Activated CD4-positive, alpha-beta T cell treated with anti-CD3 and anti-CD28 coated beads, Interleukin-10, Interleukin-2, amounts not matched to agents 100 ng/mL and 50 ng/mL, durations not matched to agents 16 hours and 8 hours (primary cell): ENCODE results near the gene NR1H3.

Experiments used
- DNase-seq: peaks from one replicate; pipeline ENCODE4 v3.0.0-alpha.2; 2020

Gene NR1H3

DNA sequence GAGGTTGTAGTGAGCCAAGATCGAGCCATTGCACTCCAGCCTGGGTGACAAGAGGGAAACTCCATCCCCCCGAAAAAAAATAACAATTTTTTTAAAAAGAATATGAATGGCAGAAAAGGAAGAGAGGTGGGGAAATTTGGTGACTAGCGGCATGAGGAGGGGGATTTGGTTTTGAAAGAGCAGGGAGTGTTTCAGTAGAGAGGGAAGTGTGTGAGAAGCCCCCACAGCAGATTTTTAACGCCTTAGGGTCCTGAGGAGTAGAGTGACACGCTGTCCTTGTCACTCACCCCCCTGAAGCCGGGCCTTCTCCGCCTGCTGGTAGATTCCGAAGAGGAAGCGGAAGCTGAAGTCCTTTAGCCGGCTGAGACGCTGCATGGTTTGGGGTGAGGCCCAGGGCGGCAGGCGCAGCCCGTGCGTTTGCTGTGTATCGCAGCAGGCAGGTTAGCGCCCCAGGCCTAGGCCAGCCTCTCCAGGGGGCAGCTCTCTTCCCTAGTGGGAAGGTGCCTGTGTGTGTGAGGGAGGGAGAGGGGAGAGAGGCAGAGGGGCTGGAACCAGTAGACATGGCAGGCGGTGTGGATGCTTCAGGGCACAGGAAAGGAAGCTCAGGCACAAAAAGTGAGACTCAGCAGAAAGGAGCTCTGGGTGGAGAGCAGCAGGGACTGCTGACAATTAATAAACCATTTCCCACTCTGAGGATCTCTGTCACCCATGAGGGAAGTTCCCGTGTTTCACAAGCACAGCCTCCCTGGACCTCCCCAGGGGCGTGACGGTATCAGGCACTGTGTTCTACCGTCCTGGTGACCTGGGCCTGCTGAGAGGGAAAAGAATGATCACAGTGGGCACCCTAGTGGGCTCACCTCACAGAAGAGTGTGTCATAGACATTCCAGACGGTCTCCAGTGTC is 13.1 kb upstream of the NR1H3 start:
- no peak for DNase-seq

DNA sequence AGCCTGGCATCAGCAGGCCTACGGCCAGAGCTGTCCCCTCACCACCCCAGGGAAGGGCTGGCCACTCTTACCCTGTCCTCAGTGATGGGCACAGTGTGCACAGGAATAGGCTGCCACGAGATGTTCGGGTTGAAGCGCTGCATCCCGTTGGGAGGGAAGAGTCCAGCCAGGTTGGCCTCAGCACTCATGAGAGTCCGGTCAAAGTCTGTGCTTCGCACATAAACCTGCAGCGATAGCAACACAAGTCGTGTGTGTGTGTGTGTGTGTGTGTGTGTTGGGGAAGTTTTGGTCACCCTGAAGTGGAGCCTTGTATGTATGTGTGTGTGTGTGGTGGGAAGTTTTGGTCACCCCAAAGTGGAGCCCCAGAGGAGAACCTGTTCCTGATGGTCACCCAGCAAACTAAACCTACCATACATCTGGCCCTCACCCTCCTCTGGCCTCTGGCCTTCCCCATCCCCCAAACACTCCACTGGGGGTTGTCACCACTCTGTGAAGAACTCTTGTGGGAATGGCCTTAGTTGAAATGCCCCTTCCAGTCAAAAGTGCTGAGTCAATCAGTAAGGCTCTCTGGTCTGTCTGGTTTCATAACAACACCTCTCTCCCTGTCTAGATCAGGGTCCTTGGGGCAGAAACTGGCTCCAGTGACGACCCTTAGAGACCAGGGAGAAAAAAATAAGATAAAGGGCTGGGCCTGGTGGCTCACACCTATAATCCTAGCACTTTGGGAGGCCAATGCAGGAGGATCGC is 12.0 kb upstream of the NR1H3 start:
- no peak for DNase-seq

DNA sequence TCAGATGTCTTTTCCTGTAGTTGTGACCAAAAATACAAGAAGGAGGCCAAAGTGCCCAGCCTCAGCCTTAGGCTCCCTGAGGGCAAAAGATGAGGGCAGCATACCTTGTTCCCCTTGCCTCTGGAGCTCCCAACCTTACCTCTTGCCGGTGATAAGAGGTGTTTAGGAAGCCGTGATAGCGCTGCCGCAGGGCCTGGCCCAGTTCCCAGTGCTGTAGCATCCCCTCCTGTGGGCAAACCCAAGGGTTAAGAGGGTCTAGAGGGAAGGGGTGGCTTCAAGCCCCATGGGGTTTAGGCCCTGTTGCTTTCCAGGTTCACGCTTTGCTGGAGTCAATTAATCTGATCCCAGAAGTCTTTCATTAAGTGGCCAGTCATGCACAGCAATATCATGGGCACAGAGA is 10.3 kb upstream of the NR1H3 start:
- DNase-seq: no peak

GRCh38 chr11:47248304-47248663 is 9.5 kb upstream of the NR1H3 start:
- DNase-seq: no peak

GRCh38 chr11:47248664-47249377 is 9.0 kb upstream of the NR1H3 start, which contains the start of gene ACP2:
TSS of gene ACP2 (minus strand) at chr11:47248814. CDS start at chr11:47248789, 25 bp downstream.
- peak; percentile 93 for DNase-seq

GRCh38 chr11:47249378-47249715 is 8.4 kb upstream of the NR1H3 start:
- no peak for DNase-seq

- DNase-seq: no peak
Observed at GRCh38 chr11:47251751-47252150, 6.0 kb upstream of the NR1H3 start.

- no peak for DNase-seq
Observed at GRCh38 chr11:47253660-47254059, 4.1 kb upstream of the NR1H3 start.

DNA sequence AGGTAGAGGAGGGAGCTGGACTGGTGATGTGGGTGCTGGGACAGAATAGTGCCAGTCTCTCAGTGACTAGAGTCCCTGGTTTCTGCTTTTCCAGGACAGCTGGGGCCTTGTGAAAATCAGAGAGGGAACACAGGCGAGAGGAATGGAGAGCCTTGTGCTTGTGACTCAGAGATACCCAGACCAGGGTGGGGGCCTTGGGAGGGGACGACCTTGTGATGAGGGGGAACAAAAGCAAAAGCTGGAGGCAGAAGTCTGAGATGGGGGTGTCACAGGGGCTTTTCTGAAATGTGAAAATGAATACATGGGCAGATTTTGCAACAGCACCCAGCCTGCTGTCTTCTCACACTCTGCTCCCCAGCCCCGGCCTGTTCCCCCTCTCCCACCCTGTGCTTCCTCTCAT is 3.4 kb upstream of the NR1H3 start:
- DNase-seq: no peak

- DNase-seq: no peak
Observed at GRCh38 chr11:47256374-47256773, 1.4 kb upstream of the NR1H3 start.

GRCh38 chr11:47257177-47257516 is 649 bp upstream of the NR1H3 start:
- no peak for DNase-seq

GRCh38 chr11:47258317-47258902 is 614 bp downstream of the NR1H3 start:
- DNase-seq: no peak

DNA sequence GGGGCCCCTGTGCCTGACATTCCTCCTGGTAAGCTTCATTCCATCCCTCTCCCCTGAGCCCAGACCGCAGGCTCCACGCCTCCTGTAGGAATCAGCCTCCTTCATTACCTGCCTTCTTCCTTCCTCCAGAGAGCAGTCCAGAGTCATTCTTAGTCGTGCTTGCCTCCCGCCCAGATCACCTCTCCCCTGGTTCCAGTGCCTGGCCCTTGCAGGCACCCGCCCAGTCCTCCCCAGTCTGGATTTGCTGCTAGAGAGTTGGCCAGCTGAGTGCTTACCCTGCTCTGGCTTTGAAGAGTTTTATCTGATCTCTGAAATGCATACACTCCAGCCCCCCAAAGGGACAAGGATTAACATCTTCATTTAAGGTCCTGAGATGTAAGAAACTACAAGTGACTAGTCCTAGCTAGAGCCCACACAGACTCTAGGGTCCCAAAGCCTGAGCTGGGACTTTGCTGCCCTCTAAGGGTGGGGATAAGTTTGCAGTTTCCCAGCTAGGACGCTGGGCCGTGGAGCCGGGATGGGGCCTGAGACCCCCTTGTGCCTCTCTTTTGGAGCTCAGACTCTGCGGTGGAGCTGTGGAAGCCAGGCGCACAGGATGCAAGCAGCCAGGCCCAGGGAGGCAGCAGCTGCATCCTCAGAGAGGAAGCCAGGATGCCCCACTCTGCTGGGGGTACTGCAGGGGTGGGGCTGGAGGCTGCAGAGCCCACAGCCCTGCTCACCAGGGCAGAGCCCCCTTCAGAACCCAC is 1.6 kb downstream of the NR1H3 start:
- DNase-seq: peak; percentile 41

DNA sequence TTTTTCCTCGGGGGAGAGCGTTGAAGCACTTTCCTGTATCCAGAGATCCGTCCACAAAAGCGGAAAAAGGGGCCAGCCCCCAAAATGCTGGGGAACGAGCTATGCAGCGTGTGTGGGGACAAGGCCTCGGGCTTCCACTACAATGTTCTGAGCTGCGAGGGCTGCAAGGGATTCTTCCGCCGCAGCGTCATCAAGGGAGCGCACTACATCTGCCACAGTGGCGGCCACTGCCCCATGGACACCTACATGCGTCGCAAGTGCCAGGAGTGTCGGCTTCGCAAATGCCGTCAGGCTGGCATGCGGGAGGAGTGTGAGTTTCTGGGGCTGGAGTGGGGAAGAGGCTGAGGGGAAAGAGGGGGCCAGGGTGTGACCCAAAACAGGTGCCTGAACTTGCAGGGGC is 2.6 kb downstream of the NR1H3 start:
- no peak for DNase-seq

DNA sequence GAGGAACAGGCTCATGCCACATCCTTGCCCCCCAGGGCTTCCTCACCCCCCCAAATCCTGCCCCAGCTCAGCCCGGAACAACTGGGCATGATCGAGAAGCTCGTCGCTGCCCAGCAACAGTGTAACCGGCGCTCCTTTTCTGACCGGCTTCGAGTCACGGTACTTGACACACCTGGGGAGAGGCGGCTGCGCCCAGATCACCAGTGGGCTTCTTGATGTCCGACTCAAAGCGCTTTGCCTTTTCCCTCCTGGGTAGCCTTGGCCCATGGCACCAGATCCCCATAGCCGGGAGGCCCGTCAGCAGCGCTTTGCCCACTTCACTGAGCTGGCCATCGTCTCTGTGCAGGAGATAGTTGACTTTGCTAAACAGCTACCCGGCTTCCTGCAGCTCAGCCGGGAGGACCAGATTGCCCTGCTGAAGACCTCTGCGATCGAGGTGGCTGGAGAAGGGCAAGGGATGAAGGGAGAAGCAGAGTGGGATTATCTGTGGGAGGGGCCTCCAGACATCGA is 3.5 kb downstream of the NR1H3 start:
- no peak for DNase-seq

- no peak for DNase-seq
Observed at GRCh38 chr11:47264119-47264518, 6.3 kb downstream of the NR1H3 start.

- no peak for DNase-seq
Observed at GRCh38 chr11:47264521-47264920, 6.7 kb downstream of the NR1H3 start.

GRCh38 chr11:47267876-47268275 is 10.1 kb downstream of the NR1H3 start:
- DNase-seq: no peak

DNA sequence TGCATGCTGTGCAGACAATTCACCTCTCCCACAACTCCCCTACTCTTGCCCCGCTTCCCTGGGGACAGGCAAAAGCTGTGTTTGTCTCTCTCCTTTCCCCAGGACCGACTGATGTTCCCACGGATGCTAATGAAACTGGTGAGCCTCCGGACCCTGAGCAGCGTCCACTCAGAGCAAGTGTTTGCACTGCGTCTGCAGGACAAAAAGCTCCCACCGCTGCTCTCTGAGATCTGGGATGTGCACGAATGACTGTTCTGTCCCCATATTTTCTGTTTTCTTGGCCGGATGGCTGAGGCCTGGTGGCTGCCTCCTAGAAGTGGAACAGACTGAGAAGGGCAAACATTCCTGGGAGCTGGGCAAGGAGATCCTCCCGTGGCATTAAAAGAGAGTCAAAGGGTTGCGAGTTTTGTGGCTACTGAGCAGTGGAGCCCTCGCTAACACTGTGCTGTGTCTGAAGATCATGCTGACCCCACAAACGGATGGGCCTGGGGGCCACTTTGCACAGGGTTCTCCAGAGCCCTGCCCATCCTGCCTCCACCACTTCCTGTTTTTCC is 10.7 kb downstream of the NR1H3 start:
- DNase-seq: no peak

GRCh38 chr11:47269002-47269828 is 11.4 kb downstream of the NR1H3 start:
- DNase-seq: peak; percentile 91

GRCh38 chr11:47269829-47270305 is 12.1 kb downstream of the NR1H3 start, which contains the start of gene MADD:
TSS of gene MADD (plus strand) at chr11:47270133.
- peak; percentile 93 for DNase-seq
